GM18505 (cell line): ENCODE results near the gene FAM117A.
"Not testable (repeated sequence)": the region's sequence is repeated elsewhere in the genome, so short reads cannot be mapped to it uniquely, and the experiment has no call there.

Experiments
- ATAC-seq: cut with Tn5 transposase; IDR thresholded peaks from one replicate; pipeline ENCODE4 v1.9.1; 2021; ENCODE audit not compliant: unreplicated experiment
- POLR2A ChIP-seq: IDR thresholded peaks from 4 replicates; pipeline ENCODE4 v1.6.1; 2011; ENCODE audit warnings: borderline replicate concordance; ENCODE audit not compliant: insufficient read depth, insufficient read length; ENCODE audit errors: extremely low read depth

FAM117A gene

DNA sequence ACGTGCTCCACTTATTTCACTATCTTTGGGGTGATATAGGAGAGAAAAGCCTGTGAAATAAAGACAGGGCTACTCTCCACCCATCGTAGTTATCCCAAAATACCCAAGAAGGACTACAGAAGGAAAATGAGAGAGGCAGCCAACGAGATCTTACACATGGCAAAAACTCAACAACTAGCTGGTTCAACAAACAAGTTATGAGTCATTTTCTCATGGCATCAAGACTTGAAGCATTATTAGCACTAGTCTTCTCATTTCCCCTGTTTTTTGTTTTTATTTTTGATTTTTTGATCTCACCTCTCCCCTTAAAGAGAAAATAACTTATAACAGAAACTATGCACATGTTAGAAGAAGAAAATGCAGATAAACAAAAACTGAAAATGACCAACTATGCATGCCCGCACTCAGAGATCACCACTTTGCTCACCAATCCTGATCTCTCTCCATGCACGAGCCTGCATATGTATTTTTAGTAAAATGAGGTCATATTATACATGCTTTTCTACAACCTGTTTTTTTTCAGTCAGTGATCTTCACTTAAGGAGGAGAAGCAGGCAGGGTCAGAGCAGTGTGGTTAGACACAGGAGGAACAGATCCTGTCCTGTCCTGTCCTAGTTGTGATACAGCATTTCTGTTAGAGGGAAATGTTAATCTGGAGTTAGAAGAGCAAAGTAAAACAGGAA lies 22.8 kb downstream of the FAM117A start:
- ATAC-seq: no peak
- no peak for TF ChIP-seq POLR2A

DNA sequence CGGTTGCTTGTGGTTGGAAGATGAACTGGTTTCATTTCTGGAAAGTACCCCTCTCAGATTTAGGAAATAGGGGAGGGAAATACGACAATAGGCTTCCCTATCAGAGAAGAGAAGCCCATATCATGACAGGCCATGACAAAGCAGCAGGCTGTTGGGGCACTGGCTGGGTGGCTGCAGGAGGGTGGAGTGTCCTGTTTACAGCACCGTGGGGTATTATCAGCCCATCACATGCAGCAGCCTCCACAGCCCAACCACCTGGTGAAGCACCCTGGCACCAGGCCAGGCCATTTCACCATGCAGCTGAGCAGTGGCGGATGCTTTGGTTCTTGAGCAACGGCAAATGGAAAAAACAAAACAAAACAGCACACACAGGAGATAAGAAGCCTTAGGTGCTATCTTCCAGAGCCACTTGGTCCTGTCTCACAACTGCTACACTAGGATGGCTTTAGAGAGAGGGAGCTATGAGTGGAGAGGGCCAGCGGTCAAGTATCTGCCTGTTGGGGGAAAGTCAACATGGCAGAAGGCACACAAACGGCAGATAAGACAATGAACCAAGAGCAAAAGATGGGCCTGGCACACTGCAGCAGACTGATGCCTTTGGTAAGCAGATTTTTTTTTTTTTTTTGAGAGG lies 24.2 kb downstream of the FAM117A start:
- peak; percentile 41 for TF ChIP-seq POLR2A
- peak; percentile 58 for ATAC-seq

DNA sequence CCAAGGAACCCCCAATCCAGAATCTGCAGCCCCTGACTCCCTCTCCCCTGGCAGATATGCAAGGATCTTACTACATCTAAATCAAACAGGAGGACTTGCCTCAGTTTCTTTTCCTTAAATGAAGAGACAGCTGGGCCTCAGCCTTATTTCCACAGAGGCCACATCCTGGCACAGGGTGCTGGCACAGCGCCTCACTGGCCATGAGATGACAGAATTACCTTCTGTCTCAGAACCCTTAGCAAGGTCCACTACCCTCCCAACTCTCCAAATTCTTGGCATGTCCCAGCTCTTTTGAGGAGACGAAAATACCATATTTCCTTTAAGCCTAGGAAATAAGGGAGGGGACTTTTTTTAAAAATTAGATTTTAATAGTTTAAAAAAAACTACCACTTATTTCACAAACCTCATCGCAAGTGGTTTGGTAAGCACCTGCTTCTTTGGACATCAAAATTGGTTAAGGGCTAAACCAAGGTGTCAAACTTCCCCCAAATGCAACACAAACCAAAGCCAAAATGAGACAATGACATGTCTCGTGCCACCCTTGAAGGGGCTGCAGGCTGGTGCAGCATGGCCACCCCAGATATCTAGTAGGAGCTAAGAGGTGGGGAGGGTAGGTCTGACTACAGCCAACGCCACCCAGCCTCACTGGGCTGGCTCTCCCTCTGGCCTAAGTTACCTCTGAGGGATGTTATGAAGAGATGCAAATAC lies 25.3 kb downstream of the FAM117A start:
- TF ChIP-seq POLR2A: no peak
- ATAC-seq: no peak

DNA sequence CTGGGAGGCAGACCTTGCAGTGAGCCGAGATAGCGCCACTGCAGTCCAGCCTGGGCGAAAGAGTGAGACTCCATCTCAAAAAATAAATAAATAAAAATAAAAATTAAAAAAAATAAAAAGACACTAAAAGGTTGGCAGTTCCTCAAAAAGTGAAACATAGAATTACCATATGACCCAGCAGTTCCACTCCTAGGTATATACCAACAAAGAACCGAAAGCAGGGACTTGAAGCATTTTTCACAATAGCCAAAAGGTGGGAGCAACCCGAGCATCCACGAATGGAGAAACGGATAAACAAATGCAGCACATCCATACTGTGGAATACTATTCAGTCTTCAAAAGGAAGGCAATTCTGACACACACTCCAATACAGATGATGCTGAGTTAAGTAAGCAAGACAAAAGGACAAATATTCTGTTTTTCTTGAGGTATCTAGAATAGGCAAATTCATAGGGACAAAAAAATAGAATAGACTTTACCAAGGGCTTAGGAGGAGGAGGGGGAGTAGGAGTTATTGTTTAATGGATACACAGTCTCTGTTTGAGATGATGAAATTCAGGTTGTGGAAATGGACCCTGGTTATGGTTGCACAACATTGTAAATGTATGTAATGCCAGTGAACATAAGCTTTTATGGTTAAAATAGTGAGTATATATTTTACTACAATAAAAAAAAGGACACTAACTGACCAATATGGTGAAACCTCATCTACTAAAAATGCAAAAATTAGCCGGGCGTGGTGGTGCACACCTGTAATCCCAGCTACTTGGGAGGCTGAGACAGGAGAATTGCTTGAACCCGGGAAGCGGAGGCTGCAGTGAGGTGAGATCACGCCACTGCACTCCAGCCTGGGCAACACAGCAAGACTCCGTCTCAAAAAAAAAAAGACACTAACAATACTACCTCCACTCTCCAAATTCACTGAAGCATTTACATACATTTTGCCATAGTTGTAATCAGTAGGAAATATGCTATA lies 29.1 kb downstream of the FAM117A start:
- no peak for ATAC-seq
- TF ChIP-seq POLR2A: no peak

DNA sequence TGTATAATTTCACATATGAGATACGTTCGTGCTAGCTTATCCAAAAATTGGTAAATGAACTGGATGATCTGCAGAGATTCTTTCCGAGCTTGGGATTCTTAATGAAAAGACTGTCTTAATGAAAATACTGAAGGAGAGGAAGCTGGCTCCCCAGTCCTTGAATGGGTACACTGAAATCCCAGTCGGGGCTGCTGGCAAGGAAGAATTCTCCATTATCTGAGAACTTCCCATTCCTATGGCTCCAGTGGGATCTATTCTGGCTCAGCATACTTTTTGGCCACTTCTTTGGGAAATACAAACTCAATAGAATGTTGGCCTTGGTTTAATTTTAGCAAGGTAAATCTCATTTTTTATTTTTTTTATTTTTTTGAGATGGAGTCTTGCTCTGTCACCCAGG lies 32.5 kb downstream of the FAM117A start:
- no peak for TF ChIP-seq POLR2A
- ATAC-seq: no peak

DNA sequence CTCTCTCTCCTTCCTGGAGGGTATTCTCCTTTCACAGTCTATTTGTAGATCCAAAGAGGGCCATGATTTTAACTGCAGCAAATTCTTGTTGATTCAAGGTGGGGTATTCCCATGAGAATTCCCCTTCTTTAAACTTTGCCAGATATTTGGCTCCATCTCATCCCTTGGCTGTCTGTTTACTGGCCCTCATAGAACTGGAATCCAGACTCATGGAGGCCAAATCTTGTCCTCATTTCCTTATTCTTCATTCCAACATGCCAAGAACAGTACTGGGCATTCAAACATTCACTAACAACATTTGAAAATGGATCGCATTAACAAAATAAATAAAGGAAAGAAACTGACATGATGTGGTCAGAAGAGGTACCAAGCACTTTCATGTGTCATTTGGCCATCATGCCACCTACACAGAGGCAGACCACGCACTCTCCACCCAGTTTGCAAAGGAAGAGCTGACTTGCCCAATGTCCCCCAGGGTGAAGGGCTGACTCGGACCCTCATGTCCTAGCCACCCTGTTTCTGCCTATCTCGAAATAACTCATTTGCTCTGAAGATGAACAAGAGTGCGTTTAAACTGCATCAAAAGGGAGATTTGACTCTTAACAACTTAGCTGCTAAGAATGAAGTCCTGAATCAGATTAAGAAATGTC lies 33.0 kb downstream of the FAM117A start:
- no peak for TF ChIP-seq POLR2A
- no peak for ATAC-seq

DNA sequence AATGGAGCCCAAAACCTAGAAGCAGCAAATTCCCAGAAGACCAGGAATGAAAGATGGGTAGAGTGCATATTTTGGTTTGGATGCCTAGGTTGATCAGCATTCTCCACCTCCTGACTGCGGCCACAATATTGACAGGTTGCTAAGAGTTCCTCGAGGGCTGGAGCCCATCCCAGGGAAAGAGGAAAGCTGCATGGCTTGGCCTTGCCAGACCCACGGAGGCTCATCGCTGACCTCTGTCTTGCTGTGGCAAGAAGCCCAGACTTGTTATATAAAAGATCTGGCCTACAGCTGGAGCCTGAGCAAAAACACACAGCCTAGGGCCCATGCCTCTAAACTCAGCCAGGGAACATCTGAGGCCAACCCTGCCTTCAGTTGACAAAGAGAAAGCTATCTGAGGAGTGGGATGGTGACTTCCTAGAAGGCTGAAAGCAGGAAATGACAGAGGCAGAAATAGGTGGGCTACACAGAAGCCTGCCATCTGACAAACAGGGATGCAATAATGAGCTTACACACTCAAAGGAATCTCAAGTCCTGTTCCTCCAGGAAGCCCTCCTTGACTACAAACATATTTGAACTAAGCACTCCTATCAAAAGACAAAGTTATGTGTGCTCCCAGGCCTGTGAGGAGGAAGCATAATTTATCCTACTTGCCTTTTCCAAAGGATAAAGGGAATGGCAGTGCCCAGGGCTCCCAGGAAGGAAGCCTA lies 33.7 kb downstream of the FAM117A start:
- ATAC-seq: no peak
- no peak for TF ChIP-seq POLR2A

DNA sequence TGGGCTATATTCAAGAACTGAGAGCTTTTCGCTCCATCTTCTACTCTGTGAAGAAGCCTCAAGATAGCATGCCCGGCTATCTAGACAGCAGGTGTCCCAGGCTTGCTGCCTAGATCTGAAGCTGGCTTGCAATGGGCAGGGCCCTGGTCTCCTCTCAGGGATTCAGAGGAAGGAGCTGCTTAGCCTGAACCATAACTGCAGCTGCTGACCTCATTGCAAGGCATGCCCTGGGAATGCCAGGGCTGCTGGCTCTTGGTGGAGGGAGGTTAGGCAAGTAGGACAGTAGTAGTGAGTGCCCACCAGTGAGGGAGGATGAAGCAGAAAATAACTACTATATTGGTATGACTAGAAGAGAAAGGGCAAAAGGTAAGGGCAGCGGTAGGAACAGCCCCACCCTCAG lies 34.9 kb downstream of the FAM117A start:
- ATAC-seq: no peak
- TF ChIP-seq POLR2A: no peak

DNA sequence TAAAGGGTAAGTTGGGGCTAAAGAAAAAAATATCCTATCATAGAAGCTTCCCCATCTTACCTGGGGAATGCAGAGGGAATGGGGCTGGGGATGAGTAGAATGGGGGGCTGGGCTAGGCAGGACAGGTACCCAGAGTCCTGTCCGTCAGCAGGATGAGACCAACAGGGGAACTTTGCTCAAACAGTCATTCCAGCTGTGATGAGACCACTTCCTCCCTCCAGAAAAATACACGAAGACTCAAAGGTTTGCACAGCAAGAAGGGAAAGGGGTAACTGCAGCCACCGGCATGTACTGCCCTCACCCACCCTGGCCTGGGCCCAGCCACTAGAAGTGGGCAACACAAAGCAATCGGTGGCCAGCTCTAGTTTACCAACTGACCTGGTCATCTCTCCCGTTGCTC lies 35.5 kb downstream of the FAM117A start:
- TF ChIP-seq POLR2A: no peak
- no peak for ATAC-seq

DNA sequence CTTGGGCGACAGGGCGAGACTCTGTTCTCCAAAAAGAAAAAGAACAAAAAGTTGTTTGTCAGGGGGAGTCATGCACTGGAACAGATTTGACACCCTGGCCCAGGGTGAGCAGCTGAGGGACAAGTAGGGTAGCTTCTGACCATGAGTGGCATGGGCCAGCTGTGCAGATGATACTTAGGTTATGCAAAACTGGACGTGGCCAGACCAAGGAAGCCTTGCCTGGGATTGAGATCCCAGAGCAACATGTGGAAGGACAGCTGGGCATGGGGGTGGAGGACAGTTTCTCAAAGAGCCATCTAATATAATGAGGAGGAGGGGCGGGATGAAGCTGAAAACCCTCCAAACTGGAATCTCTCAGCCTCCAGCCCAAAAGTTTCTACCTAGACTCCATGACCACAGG lies 36.6 kb downstream of the FAM117A start:
- no peak for ATAC-seq
- no peak for TF ChIP-seq POLR2A

DNA sequence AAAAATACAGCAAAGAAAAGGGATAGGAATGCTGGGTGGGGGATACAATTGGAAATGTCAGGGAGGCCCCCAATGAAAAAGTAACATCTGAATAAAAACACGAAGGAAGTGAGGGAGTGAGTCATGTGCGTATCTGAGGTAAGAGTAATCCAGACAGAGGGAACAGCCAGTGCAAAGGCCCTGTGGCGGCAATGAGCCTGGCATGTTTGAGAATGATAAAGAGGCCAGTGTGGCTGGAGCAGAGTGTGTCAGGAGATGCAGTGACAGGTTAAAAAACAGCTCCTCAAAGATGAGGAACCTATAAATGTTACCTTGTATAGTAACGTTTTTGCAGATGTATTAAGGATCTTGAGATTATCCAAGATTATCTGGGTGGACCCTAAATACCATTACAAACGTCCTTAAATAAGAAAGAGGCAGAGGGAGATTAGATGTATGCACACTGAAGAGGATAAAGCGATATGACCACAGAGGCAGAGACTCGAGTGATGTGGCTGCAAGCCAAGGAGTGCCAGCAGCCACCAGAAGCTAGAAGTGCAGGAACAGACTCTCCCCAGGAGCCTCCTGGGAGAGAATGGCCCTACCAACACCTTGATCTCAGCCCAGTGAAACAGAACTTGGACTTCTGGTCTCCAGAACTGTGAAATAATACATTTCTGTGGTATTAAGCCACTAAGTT lies 38.3 kb downstream of the FAM117A start:
- TF ChIP-seq POLR2A: no peak
- ATAC-seq: no peak

DNA sequence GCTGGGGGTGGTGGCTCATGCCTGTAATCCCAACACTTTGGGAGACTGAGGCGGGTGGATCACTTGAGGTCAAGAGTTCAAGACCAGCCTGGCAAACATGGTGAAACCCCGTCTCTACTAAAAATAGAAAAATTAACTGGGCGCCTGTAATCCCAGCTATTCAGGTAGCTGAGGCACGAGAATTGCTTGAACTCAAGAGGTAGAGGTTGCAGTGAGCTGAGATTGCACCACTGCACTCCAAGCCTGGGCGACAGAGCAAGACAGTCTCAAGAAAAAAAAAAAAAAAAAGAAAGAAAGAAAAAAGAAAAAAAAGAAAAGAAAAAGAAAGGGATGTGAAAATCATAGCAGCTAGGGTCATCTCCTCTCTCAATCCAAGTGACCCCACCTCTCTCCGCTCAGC lies 39.4 kb downstream of the FAM117A start:
- ATAC-seq: not testable (repeated sequence)
